Testis (tissue), 5 donors: Measurements from ENCODE around the gene FERMT1. TPM values are rescaled to one million over a fixed set of nuclear protein-coding genes. Genes with fewer than 3 reads are reported as not detected.

ENCODE experiments used
- DNase-seq: peaks from one replicate; pipeline ENCODE4 v3.0.0-alpha.2; 2019
- H3K27ac ChIP-seq, 2 donors: fragments of 200-600 bp; sonication (generic); one replicate each; pipeline ENCODE4 v1.5.1; 2019
- H3K27me3 ChIP-seq: fragments of 200-600 bp; sonication (generic); one replicate; pipeline ENCODE4 v1.5.1; 2019
- H3K36me3 ChIP-seq: fragments of 200-600 bp; sonication (generic); one replicate; pipeline ENCODE4 v1.5.1; 2017; ENCODE audit warnings: low read depth; ENCODE audit errors: missing control alignments
- H3K4me1 ChIP-seq: fragments of 200-600 bp; sonication (generic); one replicate; pipeline ENCODE4 v1.5.1; 2019
- H3K4me3 ChIP-seq, 2 donors: fragments of 200-600 bp; sonication (generic); one replicate each; pipeline ENCODE4 v1.5.1; 2017 to 2019
- H3K9me3 ChIP-seq: fragments of 200-600 bp; sonication (generic); one replicate; pipeline ENCODE4 v1.5.1; 2017
- CTCF ChIP-seq, 3 experiments: fragments of 450-650 bp in 2 of 3; fragments of 200-600 bp in 1 of 3; sonication (generic) in 1 of 3; IDR thresholded peaks; one replicate each; pipeline ENCODE4 v1.5.1; 2016 to 2019; ENCODE audit warnings: antibody characterized with exemption in 3 of 3, mild to moderate bottlenecking in 2 of 3, moderate library complexity in 1 of 3
- POLR2A ChIP-seq: fragments of 450-650 bp; IDR thresholded peaks from one replicate; pipeline ENCODE4 v1.6.1; 2017; ENCODE audit warnings: antibody characterized with exemption, mild to moderate bottlenecking, moderate library complexity
- WGBS, 2 donors: methylation state at CpG; one replicate each; pipeline ENCODE4 v1.1.5; 2018; 5-methylcytosine and 5-hydroxymethylcytosine counted together
- intact Hi-C: fragments of 100-400 bp; cut with DNase I; formaldehyde crosslinking; loops from one replicate; pipeline ENCODE4 v1.15.1; 2023; ENCODE audit warnings: low total_unique reads
- long read RNA-seq, 2 donors: transcript quantifications; one replicate each; lab custom pipeline, GENCODE V29; 2026
- polyA plus RNA-seq: library from polyadenylated mRNA; stranded (reverse); fragments of 350-450 nt; fragmentation: Illumina TruSeq; extraction: RNeasy Lipid Tissue Mini Kit (QIAGEN cat#74804); gene quantifications from one replicate; pipeline ENCODE4 v1.2.3, GENCODE V29; 2014; ENCODE audit warnings: low read depth, low replicate concordance; ENCODE audit not compliant: insufficient read depth
- total RNA-seq, 2 donors: library from RNA; depleted of rRNA; stranded (reverse); fragments of >200 nt; gene quantifications; one replicate each; pipeline ENCODE4 v1.2.3, GENCODE V29; 2016

FERMT1 gene
- total RNA-seq (1 to 10 TPM; 2.5 to 5.7 TPM), polyA plus RNA-seq (1.8 TPM)
- long read RNA-seq, donor 1: 0 reads
- long read RNA-seq, donor 2: 0 reads

GRCh38 chr20:6122873-6123648 lies at the start of gene FERMT1:
Gene FERMT1 (minus strand): TSS chr20:6123030. CDS start chr20:6119554, 3,476 bp downstream.
- intact Hi-C loops: no loop called here
- peak within 1 kb of the TSS; percentile 61 to 66 for H3K4me3 ChIP-seq
- H3K27ac ChIP-seq: peak within 1 kb of the TSS in 1 of 2 donors; percentile 44
- WGBS, 2 donors: 5 to 13% methylated on average over 17 to 53 of the region's 55 CpGs
- H3K9me3 ChIP-seq: no peaks in the 10 kb centered on the region
- peaks cover 7% of the 10 kb centered on the region for H3K4me1 ChIP-seq
- H3K36me3 ChIP-seq: no peaks in the 10 kb centered on the region
- peak; percentile 60 for DNase-seq
- TF ChIP-seq CTCF (IDR thresholded peaks at IDR 0.05) (no peak), POLR2A (no peak)
- H3K27me3 ChIP-seq: no peaks in the 10 kb centered on the region

- Histone ChIP-seq H3K4me3 (no peak overlapping the region), H3K4me1 (no peaks in the 10 kb centered on the region), H3K27me3 (no peaks in the 10 kb centered on the region), H3K9me3 (no peaks in the 10 kb centered on the region), H3K27ac (no peak overlapping the region), H3K36me3 (no peaks in the 10 kb centered on the region)
- no peak for TF ChIP-seq POLR2A
- TF ChIP-seq CTCF (IDR thresholded peaks at IDR 0.05): no peak
- DNase-seq: no peak
- intact Hi-C loops: no loop called here
Measured at GRCh38 chr20:6169251-6169650, 46.4 kb upstream of the FERMT1 start.

- H3K36me3 ChIP-seq: no peaks in the 10 kb centered on the region
- H3K27ac ChIP-seq: no peak overlapping the region
- TF ChIP-seq POLR2A (no peak), CTCF (IDR thresholded peaks at IDR 0.05) (no peak)
- H3K9me3 ChIP-seq: no peaks in the 10 kb centered on the region
- H3K4me3 ChIP-seq: no peak overlapping the region
- H3K4me1 ChIP-seq: no peaks in the 10 kb centered on the region
- intact Hi-C loops: no loop called here
- DNase-seq: no peak
- no peaks in the 10 kb centered on the region for H3K27me3 ChIP-seq
Measured at GRCh38 chr20:6168204-6168603, 45.4 kb upstream of the FERMT1 start.

GRCh38 chr20:6165346-6165745 lies 42.5 kb upstream of the FERMT1 start:
- no peaks in the 10 kb centered on the region for H3K36me3 ChIP-seq
- no peaks in the 10 kb centered on the region for H3K4me1 ChIP-seq
- no peak for DNase-seq
- no peak overlapping the region for H3K27ac ChIP-seq
- intact Hi-C loops: no loop called here
- H3K4me3 ChIP-seq: no peak overlapping the region
- H3K27me3 ChIP-seq: no peaks in the 10 kb centered on the region
- H3K9me3 ChIP-seq: no peaks in the 10 kb centered on the region
- TF ChIP-seq CTCF (IDR thresholded peaks at IDR 0.05): no peak
- no peak for TF ChIP-seq POLR2A
